B cell (primary cell): ENCODE results near the gene DNAJC24.

Experiments
- EZH2 ChIP-seq: IDR thresholded peaks from 2 replicates; pipeline ENCODE4 v1.6.1; 2012; ENCODE audit warnings: borderline replicate concordance, low read depth, mild to moderate bottlenecking, moderate library complexity, low read length; ENCODE audit not compliant: insufficient read depth, poor library complexity, severe bottlenecking
- TF ChIP-seq, protein P1 (sequence below): fragments of 200-600 bp; IDR thresholded peaks from one replicate; pipeline ENCODE4 v1.8.0; 2022; ENCODE audit warnings: antibody characterized with exemption, mild to moderate bottlenecking

DNA sequence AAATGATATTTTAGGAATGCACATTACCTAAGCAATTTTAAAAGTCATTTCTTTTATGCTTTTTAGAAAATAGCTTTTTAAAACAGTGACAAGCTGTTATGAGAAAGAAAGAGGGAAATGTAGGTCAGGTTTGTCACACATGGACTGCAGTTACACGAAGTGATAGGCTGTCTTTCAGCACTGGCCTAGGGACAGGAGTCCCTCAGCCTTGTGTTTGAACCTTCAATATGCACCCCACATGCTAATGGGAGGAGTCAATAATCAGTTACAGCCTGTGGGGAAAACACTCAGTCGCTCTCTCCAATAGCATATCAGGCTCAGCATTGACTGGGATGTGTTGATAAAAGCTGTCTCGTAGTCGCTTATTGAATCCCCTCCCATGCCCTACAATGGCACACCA lies 45.8 kb downstream of the DNAJC24 start:
- TF ChIP-seq, protein P1, sequence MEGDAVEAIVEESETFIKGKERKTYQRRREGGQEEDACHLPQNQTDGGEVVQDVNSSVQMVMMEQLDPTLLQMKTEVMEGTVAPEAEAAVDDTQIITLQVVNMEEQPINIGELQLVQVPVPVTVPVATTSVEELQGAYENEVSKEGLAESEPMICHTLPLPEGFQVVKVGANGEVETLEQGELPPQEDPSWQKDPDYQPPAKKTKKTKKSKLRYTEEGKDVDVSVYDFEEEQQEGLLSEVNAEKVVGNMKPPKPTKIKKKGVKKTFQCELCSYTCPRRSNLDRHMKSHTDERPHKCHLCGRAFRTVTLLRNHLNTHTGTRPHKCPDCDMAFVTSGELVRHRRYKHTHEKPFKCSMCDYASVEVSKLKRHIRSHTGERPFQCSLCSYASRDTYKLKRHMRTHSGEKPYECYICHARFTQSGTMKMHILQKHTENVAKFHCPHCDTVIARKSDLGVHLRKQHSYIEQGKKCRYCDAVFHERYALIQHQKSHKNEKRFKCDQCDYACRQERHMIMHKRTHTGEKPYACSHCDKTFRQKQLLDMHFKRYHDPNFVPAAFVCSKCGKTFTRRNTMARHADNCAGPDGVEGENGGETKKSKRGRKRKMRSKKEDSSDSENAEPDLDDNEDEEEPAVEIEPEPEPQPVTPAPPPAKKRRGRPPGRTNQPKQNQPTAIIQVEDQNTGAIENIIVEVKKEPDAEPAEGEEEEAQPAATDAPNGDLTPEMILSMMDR = no peak
- TF ChIP-seq EZH2 = no peak
